Fibroblast of villous mesenchyme (primary cell): Measurements from ENCODE around the gene KLHL26. TPM values are rescaled to one million over a fixed set of nuclear protein-coding genes. Genes with fewer than 3 reads are reported as not detected.

Experiments
- DNase-seq: peaks from one replicate; pipeline ENCODE4 v3.0.0-alpha.2; 2010; ENCODE audit warnings: low read depth
- H3K4me3 ChIP-seq: 2 replicates; pipeline ENCODE4 v1.5.1; 2011; ENCODE audit warnings: low read depth, mild to moderate bottlenecking, low read length
- total RNA-seq: library from RNA; depleted of rRNA; stranded (reverse); fragments of >200 nt; gene quantifications from 2 replicates; pipeline ENCODE4 v1.2.3, GENCODE V29; 2012
- TF ChIP-seq, protein P1 (sequence below): IDR thresholded peaks from 2 replicates; pipeline ENCODE4 v1.5.1; 2012; ENCODE audit warnings: low read depth, mild to moderate bottlenecking, low read length; ENCODE audit not compliant: insufficient read depth

KLHL26 gene, protein sequence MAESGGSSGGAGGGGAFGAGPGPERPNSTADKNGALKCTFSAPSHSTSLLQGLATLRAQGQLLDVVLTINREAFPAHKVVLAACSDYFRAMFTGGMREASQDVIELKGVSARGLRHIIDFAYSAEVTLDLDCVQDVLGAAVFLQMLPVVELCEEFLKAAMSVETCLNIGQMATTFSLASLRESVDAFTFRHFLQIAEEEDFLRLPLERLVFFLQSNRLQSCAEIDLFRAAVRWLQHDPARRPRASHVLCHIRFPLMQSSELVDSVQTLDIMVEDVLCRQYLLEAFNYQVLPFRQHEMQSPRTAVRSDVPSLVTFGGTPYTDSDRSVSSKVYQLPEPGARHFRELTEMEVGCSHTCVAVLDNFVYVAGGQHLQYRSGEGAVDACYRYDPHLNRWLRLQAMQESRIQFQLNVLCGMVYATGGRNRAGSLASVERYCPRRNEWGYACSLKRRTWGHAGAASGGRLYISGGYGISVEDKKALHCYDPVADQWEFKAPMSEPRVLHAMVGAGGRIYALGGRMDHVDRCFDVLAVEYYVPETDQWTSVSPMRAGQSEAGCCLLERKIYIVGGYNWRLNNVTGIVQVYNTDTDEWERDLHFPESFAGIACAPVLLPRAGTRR
- total RNA-seq = 2.6 and 3.5 TPM in 2 replicates

DNA sequence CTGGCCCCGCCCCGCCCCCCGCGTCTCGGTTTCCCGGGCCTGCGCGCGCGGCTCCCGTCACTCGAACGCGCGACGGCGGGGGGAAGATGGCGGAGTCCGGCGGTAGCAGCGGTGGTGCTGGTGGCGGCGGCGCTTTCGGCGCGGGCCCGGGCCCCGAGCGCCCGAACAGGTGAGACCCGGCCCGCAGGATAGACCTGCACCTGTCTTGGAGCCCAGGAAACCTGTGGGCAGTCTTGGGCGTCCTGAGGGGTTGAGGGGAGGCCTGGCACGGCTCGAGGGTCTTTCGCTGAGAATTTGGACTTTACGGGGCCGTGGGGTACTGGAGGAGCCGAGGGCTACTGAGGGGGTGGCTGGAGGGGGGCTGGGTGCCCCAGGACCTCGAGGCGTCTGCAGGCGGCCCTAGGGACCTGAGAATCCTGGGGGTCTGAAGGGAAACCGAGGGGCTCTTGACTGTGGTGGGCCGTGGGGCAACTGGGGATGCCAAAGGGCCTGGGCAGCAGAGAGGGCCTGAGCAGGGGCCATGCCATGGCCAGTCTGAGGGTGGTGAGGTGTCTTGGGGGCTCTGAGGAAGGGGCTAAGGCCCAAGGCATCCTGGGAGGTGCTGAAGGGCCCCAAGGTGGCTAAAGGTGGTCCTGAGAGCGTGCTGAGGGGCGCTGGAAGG lies at the start of gene KLHL26:
KLHL26 (plus strand) TSS at position 60 of the 661 bp plus-strand sequence; CDS start at position 87, 27 bp downstream.
- peak within 1 kb of the TSS; percentile 85 for H3K4me3 ChIP-seq
- TF ChIP-seq, protein P1, sequence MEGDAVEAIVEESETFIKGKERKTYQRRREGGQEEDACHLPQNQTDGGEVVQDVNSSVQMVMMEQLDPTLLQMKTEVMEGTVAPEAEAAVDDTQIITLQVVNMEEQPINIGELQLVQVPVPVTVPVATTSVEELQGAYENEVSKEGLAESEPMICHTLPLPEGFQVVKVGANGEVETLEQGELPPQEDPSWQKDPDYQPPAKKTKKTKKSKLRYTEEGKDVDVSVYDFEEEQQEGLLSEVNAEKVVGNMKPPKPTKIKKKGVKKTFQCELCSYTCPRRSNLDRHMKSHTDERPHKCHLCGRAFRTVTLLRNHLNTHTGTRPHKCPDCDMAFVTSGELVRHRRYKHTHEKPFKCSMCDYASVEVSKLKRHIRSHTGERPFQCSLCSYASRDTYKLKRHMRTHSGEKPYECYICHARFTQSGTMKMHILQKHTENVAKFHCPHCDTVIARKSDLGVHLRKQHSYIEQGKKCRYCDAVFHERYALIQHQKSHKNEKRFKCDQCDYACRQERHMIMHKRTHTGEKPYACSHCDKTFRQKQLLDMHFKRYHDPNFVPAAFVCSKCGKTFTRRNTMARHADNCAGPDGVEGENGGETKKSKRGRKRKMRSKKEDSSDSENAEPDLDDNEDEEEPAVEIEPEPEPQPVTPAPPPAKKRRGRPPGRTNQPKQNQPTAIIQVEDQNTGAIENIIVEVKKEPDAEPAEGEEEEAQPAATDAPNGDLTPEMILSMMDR = no peak
- no peak for DNase-seq

DNA sequence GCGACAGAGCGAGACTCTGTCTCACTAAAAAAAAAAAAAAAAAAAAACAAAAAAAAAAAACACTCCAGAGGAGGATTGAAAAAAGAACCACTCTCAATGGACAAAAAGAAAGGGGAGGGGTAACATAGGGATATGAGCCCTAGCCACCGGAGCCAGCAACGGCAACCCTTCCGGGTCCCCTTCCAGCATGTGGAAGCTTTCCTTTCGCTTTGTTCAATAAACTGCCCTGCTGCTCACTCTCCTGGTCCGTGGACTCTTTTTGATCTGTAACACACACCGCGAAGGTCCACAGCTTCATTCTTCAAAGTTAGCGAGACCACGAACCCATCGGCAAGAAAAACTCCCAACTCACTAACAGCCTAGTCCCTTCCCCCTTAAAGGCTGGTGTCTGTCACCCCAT lies 49.3 kb upstream of the KLHL26 start:
- no peak overlapping the region for H3K4me3 ChIP-seq
- DNase-seq = no peak
- TF ChIP-seq, protein P1 = no peak

DNA sequence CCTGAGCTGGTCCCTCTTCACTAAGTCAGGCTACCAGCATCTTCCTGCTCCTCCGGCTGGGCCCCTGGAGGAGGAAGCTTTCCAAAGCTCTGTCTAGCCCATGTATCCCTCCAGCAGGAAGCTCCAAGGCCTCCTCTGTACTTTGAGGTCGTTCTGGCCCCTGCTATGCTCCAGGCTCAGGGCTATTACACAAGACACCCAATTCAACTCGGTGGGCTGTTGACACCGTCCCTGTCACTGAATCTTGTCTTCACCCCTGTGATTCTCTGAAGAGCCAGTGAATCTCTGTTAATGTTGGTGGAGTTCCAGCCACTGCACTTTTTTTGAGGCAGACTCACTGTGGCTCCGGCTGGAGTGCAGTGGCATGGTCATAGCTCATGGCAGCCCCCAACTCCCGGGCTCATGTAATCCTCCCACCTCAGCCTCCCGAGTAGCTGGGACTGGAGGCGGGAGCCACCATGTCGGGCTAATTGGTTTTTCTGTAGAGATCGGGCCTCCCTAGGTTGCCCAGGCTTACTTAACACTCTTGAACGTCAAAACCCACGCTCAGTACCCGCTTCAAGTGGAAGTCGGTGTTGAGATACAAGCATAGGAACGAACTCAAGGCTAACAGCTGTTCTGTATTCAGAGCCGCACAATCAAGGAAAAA lies 48.7 kb upstream of the KLHL26 start:
- no peak for DNase-seq
- peak overlapping the region; percentile 73 for H3K4me3 ChIP-seq
- TF ChIP-seq, protein P1 = no peak

DNA sequence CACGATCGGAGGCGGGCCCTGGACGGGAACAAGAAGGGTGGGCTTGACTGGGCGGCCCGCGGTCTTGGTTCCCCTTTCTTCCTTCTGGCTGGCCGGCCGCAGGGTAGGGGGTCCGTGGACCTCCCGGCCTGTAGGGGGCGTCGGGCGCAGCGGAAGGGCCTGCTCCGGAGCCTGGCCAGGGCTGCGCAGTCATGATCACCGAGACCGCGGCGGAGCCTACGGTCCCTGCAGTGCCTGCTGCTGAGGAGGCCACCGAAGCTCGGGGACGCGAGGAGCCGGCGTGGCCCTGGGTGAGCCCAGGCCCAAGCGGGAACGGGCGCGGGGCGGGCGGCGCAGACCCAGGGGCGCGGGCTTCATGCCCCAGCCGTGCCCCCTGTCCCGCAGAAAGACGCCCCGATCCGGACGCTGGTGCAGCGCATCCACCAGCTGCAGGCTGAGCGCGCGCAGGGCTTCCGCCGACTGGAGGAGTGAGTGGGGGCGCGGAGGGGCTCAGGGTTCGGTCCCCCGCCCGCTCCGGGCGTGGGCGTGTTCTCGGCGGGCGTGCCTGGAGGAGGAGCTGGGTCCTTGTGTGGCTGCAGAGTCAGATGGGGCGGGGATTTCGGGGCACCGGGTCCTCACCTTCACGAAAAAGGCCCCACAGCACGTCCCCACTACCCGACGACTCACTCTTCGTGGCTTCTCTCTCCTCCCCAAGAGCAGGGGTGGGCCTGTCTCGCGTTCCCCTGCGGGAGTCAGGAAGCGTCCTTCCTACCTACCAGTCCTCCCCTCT lies 48.0 kb upstream of the KLHL26 start, which contains the start of gene REX1BD:
REX1BD (plus strand) TSS at position 188 of the 769 bp plus-strand sequence; CDS start at position 192, 4 bp downstream.
- TF ChIP-seq, protein P1 = peak; percentile 79
- peak; percentile 75 for DNase-seq
- H3K4me3 ChIP-seq = peak within 1 kb of the TSS; percentile 73

DNA sequence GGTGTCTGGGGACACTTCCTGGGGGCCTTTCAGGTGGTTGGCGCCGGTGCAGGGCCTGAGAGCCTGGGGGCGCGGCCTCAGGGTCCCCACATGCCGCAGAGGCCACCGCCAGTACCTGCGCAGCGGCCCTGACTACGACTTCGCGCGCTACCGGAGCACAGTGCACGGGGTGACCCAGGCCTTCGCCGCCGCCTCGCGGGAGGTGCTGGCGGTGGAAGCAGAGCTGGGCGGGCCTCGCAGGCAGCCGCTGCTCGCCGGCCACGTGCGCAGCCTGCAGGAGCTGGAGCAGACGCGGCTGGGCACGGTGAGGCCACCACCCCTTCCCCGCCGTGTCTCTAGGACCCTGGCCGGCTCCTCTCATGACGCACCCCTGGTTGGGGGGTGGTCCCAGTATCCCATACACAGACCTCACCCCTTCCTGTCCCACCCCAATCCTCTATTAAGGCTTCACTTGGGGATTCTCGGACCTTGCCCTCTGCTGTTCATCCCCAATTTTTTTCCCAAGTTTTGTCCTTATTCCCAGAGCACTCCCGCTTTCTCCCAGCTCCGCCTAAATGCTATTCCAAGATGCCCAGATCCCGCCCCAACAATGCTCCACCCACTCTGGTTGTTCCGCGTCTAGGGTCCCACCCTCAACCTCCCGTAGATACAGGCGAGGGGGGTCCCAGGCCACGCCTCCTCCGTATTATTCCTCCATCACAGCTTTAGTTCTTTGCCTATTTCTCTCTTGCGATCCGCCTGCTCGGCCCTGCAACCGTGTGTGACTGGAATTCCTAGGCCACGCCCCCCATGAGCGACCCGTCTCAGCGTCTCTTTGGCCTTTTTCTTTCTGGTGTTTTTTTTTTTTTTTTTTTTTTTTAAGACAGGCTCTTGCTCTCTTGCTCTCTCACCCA lies 47.2 kb upstream of the KLHL26 start:
- peak overlapping the region; percentile 73 for H3K4me3 ChIP-seq
- TF ChIP-seq, protein P1 = peak; percentile 26
- peak; percentile 65 for DNase-seq
